Breast epithelium (tissue), 4 donors: ENCODE data around the gene GOLIM4. TPM values are rescaled to one million over a fixed set of nuclear protein-coding genes. Genes with fewer than 3 reads are reported as not detected.

Source experiments
- DNase-seq, 2 donors: peaks; one replicate each; pipeline ENCODE4 v3.0.0-alpha.2; 2019; ENCODE audit warnings: low spot score in 2 of 2
- H3K27ac ChIP-seq, 2 donors: fragments of 200-600 bp; sonication (generic) in 1 of 2; one replicate each; pipeline ENCODE4 v1.5.1; 2016 to 2019; ENCODE audit warnings: mild to moderate bottlenecking in 1 of 2
- H3K27me3 ChIP-seq, 2 donors: fragments of 200-600 bp; sonication (generic) in 1 of 2; one replicate each; pipeline versions ENCODE4 v1.5.1 to v1.6.0; 2017 to 2019; ENCODE audit warnings: control low read depth in 1 of 2, mild to moderate bottlenecking in 1 of 2
- H3K36me3 ChIP-seq: fragments of 200-600 bp; one replicate; pipeline ENCODE4 v1.5.1; 2019
- H3K4me1 ChIP-seq, 2 donors: fragments of 200-600 bp; sonication (generic); one replicate each; pipeline ENCODE4 v1.5.1; 2016 to 2019; ENCODE audit warnings: control low read depth in 1 of 2
- H3K4me3 ChIP-seq, 3 donors: fragments of 200-600 bp; sonication (generic); 1 replicate in 2 of 3; 2 replicates in 1 of 3; pipeline ENCODE4 v1.5.1; 2016 to 2019; ENCODE audit warnings: mild to moderate bottlenecking in 3 of 3, moderate library complexity in 2 of 3
- H3K9me3 ChIP-seq, 2 donors: fragments of 200-600 bp; sonication (generic) in 1 of 2; one replicate each; pipeline ENCODE4 v1.5.1; 2016 to 2019; ENCODE audit warnings: control low read depth in 1 of 2
- POLR2A ChIP-seq: fragments of 450-650 bp; IDR thresholded peaks from one replicate; pipeline ENCODE4 v1.6.1; 2016; ENCODE audit warnings: antibody characterized with exemption, mild to moderate bottlenecking, moderate library complexity
- POLR2AphosphoS5 ChIP-seq, 3 donors: sonication (generic); formaldehyde crosslinking; IDR thresholded peaks; one replicate each; pipeline ENCODE4 v1.6.1; 2017; ENCODE audit warnings: antibody characterized with exemption in 3 of 3
- intact Hi-C: fragments of 100-400 bp; cut with DNase I; formaldehyde crosslinking; loops from one replicate; pipeline ENCODE4 v1.15.1; 2023; ENCODE audit warnings: low total_unique reads
- total RNA-seq, 3 donors: library from RNA; depleted of rRNA; stranded (reverse); fragments of >200 nt; gene quantifications; one replicate each; pipeline ENCODE4 v1.1.0, GENCODE V29; 2016
- TF ChIP-seq, protein P1 (sequence below), 3 donors: fragments of 450-650 bp; IDR thresholded peaks; one replicate each; pipeline ENCODE4 v1.5.1; 2016 to 2017; ENCODE audit warnings: antibody characterized with exemption in 3 of 3, mild to moderate bottlenecking in 3 of 3, moderate library complexity in 3 of 3

The GOLIM4 gene
- total RNA-seq, 3 donors from 2014 or later: 21.4 to 34.9 (median 33.8) TPM

DNA sequence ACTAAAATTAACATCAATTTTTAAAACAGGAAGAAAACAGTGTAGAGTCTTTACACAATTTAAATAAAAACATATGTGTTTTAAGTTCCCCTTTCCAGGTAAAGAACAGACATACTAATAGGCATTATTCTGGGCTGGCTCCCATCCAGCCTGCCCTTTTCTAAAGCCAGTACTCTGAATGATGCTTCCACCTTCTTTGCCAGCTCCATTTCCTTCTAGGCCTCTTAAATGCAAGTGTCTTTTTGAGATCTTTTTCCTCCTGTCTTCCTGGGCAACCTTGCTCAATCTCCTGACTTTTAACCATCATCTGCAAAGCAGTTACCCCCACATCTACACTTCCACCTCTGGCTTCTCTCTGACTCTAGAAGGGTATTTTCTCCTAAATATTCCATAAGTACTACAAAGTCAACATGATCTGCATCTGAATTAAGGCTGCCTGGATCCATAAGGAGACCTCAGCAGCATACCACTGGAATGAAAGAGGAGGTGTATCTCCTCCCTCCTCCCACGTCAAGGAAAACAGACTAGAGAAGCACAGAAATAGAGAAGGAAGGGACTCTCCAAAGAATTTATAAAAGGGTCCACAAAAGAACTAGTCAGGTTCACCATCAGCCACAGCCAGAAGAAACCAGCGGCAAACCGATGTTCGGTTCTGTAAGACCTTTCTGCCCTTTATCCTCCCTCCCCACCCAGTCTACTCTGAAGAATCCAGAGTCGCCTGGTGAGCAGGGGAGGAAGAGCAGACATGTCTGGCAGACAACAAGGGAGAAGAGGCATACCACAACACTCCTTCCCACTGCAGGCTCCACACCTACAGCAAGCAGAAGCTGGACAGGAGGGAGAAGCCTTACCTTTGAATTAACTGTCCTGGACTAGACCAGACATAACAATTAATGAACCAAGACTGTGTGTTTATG lies 47.1 kb downstream of the GOLIM4 start:
- no peak for DNase-seq
- intact Hi-C loops: loop anchor here (5.0 kb wide), 1 partner anchor 119 kb away; no protein-coding TSS in a partner anchor

DNA sequence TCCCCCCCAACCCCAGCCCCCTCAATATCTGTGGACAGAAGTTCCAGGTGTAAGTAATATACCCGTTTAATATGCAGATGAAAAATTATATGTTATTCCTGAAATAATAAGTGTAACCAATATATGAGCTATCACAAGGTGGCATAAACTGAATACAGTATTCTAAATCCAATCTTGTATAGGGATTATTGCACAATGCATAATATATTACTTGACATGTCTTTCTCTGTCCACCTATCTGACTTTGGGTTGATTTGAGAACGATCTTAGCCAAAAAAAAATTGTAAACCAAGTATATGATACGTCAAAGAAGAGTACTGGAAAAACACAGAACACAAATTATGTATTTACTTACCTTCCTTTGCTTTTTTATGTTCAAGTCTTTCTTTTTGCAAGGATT lies 47.8 kb downstream of the GOLIM4 start:
- Histone ChIP-seq H3K27me3 (no peaks in the 10 kb centered on the region), H3K4me1 (no peaks in the 10 kb centered on the region), H3K4me3 (no peak overlapping the region), H3K9me3 (no peaks in the 10 kb centered on the region), H3K27ac (no peak overlapping the region), H3K36me3 (no peaks in the 10 kb centered on the region)
- no peak for DNase-seq
- TF ChIP-seq POLR2AphosphoS5 (IDR thresholded peaks at IDR 0.05) (no peak), POLR2A (no peak)
- TF ChIP-seq, protein P1, sequence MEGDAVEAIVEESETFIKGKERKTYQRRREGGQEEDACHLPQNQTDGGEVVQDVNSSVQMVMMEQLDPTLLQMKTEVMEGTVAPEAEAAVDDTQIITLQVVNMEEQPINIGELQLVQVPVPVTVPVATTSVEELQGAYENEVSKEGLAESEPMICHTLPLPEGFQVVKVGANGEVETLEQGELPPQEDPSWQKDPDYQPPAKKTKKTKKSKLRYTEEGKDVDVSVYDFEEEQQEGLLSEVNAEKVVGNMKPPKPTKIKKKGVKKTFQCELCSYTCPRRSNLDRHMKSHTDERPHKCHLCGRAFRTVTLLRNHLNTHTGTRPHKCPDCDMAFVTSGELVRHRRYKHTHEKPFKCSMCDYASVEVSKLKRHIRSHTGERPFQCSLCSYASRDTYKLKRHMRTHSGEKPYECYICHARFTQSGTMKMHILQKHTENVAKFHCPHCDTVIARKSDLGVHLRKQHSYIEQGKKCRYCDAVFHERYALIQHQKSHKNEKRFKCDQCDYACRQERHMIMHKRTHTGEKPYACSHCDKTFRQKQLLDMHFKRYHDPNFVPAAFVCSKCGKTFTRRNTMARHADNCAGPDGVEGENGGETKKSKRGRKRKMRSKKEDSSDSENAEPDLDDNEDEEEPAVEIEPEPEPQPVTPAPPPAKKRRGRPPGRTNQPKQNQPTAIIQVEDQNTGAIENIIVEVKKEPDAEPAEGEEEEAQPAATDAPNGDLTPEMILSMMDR (IDR thresholded peaks at IDR 0.05): no peak
- intact Hi-C loops: loop anchor here (5.0 kb wide), 1 partner anchor 119 kb away; no protein-coding TSS in a partner anchor

More for the DNA sequence above, 47.1 kb downstream of the GOLIM4 start:
- Histone ChIP-seq H3K27ac (peak overlapping the region; percentile 45 to 58), H3K36me3 (no peaks in the 10 kb centered on the region), H3K4me1 (no peaks in the 10 kb centered on the region), H3K4me3 (no peak overlapping the region), H3K9me3 (no peaks in the 10 kb centered on the region), H3K27me3 (no peaks in the 10 kb centered on the region)
- no peak for TF ChIP-seq POLR2AphosphoS5 (IDR thresholded peaks at IDR 0.05)
- TF ChIP-seq, protein P1 (IDR thresholded peaks at IDR 0.05): no peak
- TF ChIP-seq POLR2A: no peak

DNA sequence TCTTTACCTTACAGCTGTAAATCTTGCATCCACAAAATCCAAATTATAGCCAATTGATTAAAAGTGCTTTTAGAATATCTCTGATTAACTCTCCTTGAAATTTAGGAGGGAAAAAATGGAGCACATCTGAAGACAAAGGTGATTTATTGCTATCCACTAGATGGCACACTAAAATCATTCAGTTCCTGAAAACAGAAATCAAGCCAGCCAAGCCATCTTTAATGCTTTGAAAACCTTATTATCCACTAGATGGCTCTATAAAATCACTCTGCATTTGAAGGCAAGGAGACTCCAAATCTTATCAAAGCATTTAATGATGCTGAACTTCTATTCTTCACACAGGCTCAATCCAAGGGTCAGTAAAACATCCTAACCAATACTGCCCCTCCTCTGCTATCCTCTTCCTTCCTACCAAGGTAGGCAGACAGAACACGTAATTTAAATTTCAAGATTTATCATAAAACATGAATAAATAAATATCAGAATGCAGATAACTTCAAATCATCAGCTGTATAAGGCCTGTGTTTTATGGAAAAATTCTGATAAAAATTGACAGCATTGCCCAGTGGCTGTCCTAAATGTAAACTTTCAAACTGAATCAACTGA lies 48.4 kb downstream of the GOLIM4 start:
- H3K4me3 ChIP-seq: no peak overlapping the region
- no peak overlapping the region for H3K27ac ChIP-seq
- no peak for DNase-seq
- intact Hi-C loops: loop anchor here (5.0 kb wide), 1 partner anchor 120 kb away; no protein-coding TSS in a partner anchor
- TF ChIP-seq, protein P1 (IDR thresholded peaks at IDR 0.05): peak; percentile 68 to 91 (median 83)
- no peak for TF ChIP-seq POLR2A
- H3K27me3 ChIP-seq: no peaks in the 10 kb centered on the region
- H3K9me3 ChIP-seq: no peaks in the 10 kb centered on the region
- no peaks in the 10 kb centered on the region for H3K4me1 ChIP-seq
- no peaks in the 10 kb centered on the region for H3K36me3 ChIP-seq

DNA sequence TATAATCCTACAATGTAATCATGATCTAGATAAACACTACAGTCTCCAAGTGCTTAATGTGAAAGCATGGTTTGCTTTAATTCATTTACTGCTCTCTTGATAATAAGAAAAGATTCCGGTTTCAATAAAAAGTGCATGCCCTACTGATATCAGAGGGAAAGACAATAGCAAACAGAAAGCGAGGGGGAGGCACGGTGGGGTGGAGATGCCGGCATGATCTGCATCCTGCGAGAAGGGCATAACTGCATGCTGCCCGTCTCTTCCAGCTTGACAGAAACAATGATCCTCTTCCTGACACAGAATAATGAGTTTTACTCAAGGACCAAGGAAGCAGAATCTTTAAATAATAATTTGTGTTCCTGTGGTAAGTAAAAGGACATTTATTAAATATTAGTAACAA lies 51.7 kb downstream of the GOLIM4 start:
- H3K27ac ChIP-seq: no peak overlapping the region
- H3K36me3 ChIP-seq: no peaks in the 10 kb centered on the region
- no peak overlapping the region for H3K4me3 ChIP-seq
- DNase-seq: no peak
- intact Hi-C loops: no loop called here
- H3K9me3 ChIP-seq: no peaks in the 10 kb centered on the region
- H3K4me1 ChIP-seq: no peaks in the 10 kb centered on the region
- H3K27me3 ChIP-seq: no peaks in the 10 kb centered on the region
- TF ChIP-seq POLR2A (no peak), POLR2AphosphoS5 (IDR thresholded peaks at IDR 0.05) (no peak)
- TF ChIP-seq, protein P1 (IDR thresholded peaks at IDR 0.05): no peak
